Body of pancreas (tissue), 4 donors: Measurements from ENCODE around the gene ECM1. TPM values are rescaled to one million over a fixed set of nuclear protein-coding genes. Genes with fewer than 3 reads are reported as not detected.
A peak's percentile ranks its signal among the peaks of the same experiment; 100 is the strongest.

Experiments used
- ATAC-seq: fragments of 150-250 bp; one replicate; pipeline ENCODE4 v1.9.1; 2016
- DNase-seq, 4 donors: peaks; one replicate each; pipeline ENCODE4 v3.0.0-alpha.2; 2019
- H3K27ac ChIP-seq, 4 donors: fragments of 200-600 bp; sonication (generic); 1 replicate in 3 of 4; 2 replicates in 1 of 4; pipeline versions ENCODE4 v1.5.1 to v1.6.1; 2016 to 2019; ENCODE audit warnings: mild to moderate bottlenecking in 1 of 4, mixed read lengths in 1 of 4, moderate library complexity in 1 of 4
- H3K27me3 ChIP-seq, 2 donors: fragments of 200-600 bp; sonication (generic); one replicate each; pipeline ENCODE4 v1.6.0; 2016; ENCODE audit warnings: mild to moderate bottlenecking in 1 of 2
- H3K36me3 ChIP-seq, 2 donors: fragments of 200-600 bp; sonication (generic); replicated peaks in 1 of 2; 2 replicates each; pipeline ENCODE4 v1.5.1; 2016; ENCODE audit warnings: low read depth in 2 of 2; ENCODE audit not compliant: insufficient read depth in 1 of 2
- H3K4me1 ChIP-seq: fragments of 200-600 bp; sonication (generic); one replicate; pipeline ENCODE4 v1.6.0; 2016
- H3K4me3 ChIP-seq, 2 donors: fragments of 200-600 bp; sonication (generic); 1 replicate in 1 of 2; 2 replicates in 1 of 2; pipeline ENCODE4 v1.5.1; 2016 to 2019
- H3K9me3 ChIP-seq, 3 donors: fragments of 200-600 bp; sonication (generic); 1 replicate in 2 of 3; 2 replicates in 1 of 3; pipeline ENCODE4 v1.5.1; 2016
- CTCF ChIP-seq, 7 experiments: fragments of 450-650 bp in 4 of 7; fragments of 200-600 bp in 3 of 7; sonication (generic) in 3 of 7; IDR thresholded peaks; one replicate each; pipeline ENCODE4 v1.5.1; 2016 to 2019; ENCODE audit warnings: antibody characterized with exemption in 7 of 7
- POLR2A ChIP-seq, 3 donors: fragments of 450-650 bp; IDR thresholded peaks; one replicate each; pipeline ENCODE4 v1.6.1; 2016; ENCODE audit warnings: antibody characterized with exemption in 3 of 3, mild to moderate bottlenecking in 2 of 3
- WGBS, 2 donors: methylation state at CpG; one replicate each; pipeline ENCODE4 v1.1.5; 2017; 5-methylcytosine and 5-hydroxymethylcytosine counted together
- intact Hi-C: fragments of 100-400 bp; cut with DNase I; formaldehyde crosslinking; loops from one replicate; pipeline ENCODE4 v1.15.1; 2023
- total RNA-seq, 2 donors: library from RNA; depleted of rRNA; stranded (reverse); fragments of >200 nt; gene quantifications; one replicate each; pipeline ENCODE4 v1.1.0, GENCODE V29; 2016

The ECM1 gene
- total RNA-seq, 2 donors from 2014 or later, result 1.3 to 2.1 TPM

GRCh38 chr1:150557813-150558212, 49.9 kb downstream of the ECM1 start:
- H3K27ac ChIP-seq, result no peak overlapping the region
- no peak overlapping the region for H3K4me3 ChIP-seq
- H3K36me3 ChIP-seq, result no peaks in the 10 kb centered on the region
- intact Hi-C loops, result loop anchor here (10.0 kb wide), 1 partner anchor 93 kb away; no protein-coding TSS in a partner anchor
- TF ChIP-seq CTCF (IDR thresholded peaks at IDR 0.05) (no peak), POLR2A (IDR thresholded peaks at IDR 0.05) (no peak)
- DNase-seq (no peak), ATAC-seq (no peak)
- WGBS, 2 donors, result 75 to 87% methylated on average over 14 of the region's 15 CpGs
- H3K27me3 ChIP-seq, result no peaks in the 10 kb centered on the region
- peaks cover 40% of the 10 kb centered on the region for H3K4me1 ChIP-seq
- no peaks in the 10 kb centered on the region for H3K9me3 ChIP-seq

GRCh38 chr1:150558303-150558704, 50.4 kb downstream of the ECM1 start:
- Histone ChIP-seq H3K4me3 (no peak overlapping the region), H3K36me3 (no peaks in the 10 kb centered on the region), H3K9me3 (no peaks in the 10 kb centered on the region), H3K4me1 (peaks cover 40% of the 10 kb centered on the region), H3K27me3 (no peaks in the 10 kb centered on the region), H3K27ac (peak overlapping the region in 3 of 4 donors; percentile 97 to 100 (median 99))
- intact Hi-C loops, result loop anchor here (10.0 kb wide), 1 partner anchor 94 kb away; no protein-coding TSS in a partner anchor
- WGBS, 2 donors, result 73% methylated on average over 9 to 15 of the region's 15 CpGs
- DNase-seq, result no peak
- TF ChIP-seq POLR2A (IDR thresholded peaks at IDR 0.05) (no peak), CTCF (IDR thresholded peaks at IDR 0.05) (no peak)
- ATAC-seq, result no peak

DNA sequence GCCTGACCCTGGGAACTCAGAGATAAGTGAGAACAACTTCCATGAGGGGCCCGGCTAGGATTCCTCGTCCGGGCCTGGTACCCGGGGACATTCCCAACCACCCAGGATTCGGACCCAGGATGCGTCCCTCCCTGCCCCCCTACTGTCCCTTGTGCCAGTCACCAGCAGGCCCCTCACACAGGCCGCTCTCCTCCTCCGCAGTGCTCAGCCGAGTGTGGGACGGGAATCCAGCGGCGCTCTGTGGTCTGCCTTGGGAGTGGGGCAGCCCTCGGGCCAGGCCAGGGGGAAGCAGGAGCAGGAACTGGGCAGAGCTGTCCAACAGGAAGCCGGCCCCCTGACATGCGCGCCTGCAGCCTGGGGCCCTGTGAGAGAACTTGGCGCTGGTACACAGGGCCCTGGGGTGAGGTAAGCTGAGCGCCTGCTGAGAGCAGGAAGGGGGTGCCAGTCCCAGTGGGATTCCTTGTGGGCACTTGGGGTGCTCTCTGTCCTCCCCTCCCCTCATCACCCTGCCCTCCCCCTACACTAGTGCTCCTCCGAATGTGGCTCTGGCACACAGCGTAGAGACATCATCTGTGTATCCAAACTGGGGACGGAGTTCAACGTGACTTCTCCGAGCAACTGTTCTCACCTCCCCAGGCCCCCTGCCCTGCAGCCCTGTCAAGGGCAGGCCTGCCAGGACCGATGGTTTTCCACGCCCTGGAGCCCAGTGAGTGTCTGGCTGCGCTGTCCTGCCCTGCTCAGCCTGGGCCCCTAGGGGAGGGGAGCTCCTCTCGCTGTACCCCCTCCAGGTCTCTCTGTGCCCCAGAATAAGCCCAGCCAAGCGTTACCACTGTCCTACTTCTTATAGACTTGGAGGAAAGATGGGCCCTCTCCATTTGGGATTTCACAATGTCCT, 51.1 kb downstream of the ECM1 start:
- Histone ChIP-seq H3K36me3 (no peaks in the 10 kb centered on the region), H3K4me3 (no peak overlapping the region), H3K9me3 (no peaks in the 10 kb centered on the region), H3K4me1 (peaks cover 47% of the 10 kb centered on the region), H3K27me3 (no peaks in the 10 kb centered on the region), H3K27ac (peak overlapping the region in 3 of 4 donors; percentile 97 to 100 (median 99))
- TF ChIP-seq CTCF (IDR thresholded peaks at IDR 0.05) (no peak), POLR2A (IDR thresholded peaks at IDR 0.05) (peak in 2 of 3 donors; percentile 32 to 38)
- intact Hi-C loops, result loop anchor here (10.0 kb wide), 1 partner anchor 94 kb away; no protein-coding TSS in a partner anchor
- no peak for ATAC-seq
- whole genome bisulfite sequencing, 2 donors, result 51 to 60% methylated on average over 8 to 23 of the region's 28 CpGs
- DNase-seq, result peak in 3 of 4 donors; percentile 64 to 68 (median 67)

- no peak for TF ChIP-seq CTCF (IDR thresholded peaks at IDR 0.05)
- TF ChIP-seq POLR2A (IDR thresholded peaks at IDR 0.05), result no peak
- ATAC-seq, result no peak
- H3K4me1 ChIP-seq, result peaks cover 53% of the 10 kb centered on the region
- no peak overlapping the region for H3K4me3 ChIP-seq
- 50% methylated on average over 10 of the region's 10 CpGs; no CpG with 5 or more reads in 1 of the 2 donors for WGBS, 2 donors
- no peaks in the 10 kb centered on the region for H3K36me3 ChIP-seq
- DNase-seq, result peak in 1 of 4 donors; percentile 9
- H3K27me3 ChIP-seq, result no peaks in the 10 kb centered on the region
- intact Hi-C loops, result loop anchor here (10.0 kb wide), 1 partner anchor 95 kb away; no protein-coding TSS in a partner anchor
- no peaks in the 10 kb centered on the region for H3K9me3 ChIP-seq
- H3K27ac ChIP-seq, result peak overlapping the region in 3 of 4 donors; percentile 97 to 100 (median 99)
Observed at GRCh38 chr1:150559656-150560010, 51.7 kb downstream of the ECM1 start.
